Fibroblast of the conjunctiva (primary cell): ENCODE results near the gene SHISA5.

Experiments used
- DNase-seq: peaks from one replicate; pipeline ENCODE4 v3.0.0-alpha.2; 2010; ENCODE audit warnings: low read depth

Gene SHISA5

GRCh38 chr3:48429960-48430707 is 73.8 kb downstream of the SHISA5 start, which contains the start of gene PLXNB1:
Gene PLXNB1, minus strand, starts transcription at chr3:48430086. Its CDS starts 5,475 bp downstream, at chr3:48424611.
- peak; percentile 42 for DNase-seq

GRCh38 chr3:48429317-48429959 is 74.5 kb downstream of the SHISA5 start:
- DNase-seq: no peak

GRCh38 chr3:48428572-48429316 is 75.2 kb downstream of the SHISA5 start:
- DNase-seq: no peak

- no peak for DNase-seq
Measured at GRCh38 chr3:48428088-48428571, 75.8 kb downstream of the SHISA5 start.

GRCh38 chr3:48427630-48427962 is 76.4 kb downstream of the SHISA5 start:
- no peak for DNase-seq

GRCh38 chr3:48426944-48427629 is 76.9 kb downstream of the SHISA5 start:
- DNase-seq: no peak

- no peak for DNase-seq
Measured at GRCh38 chr3:48426401-48426909, 77.5 kb downstream of the SHISA5 start.

GRCh38 chr3:48425281-48425812 is 78.6 kb downstream of the SHISA5 start:
- no peak for DNase-seq

GRCh38 chr3:48423883-48424695 is 79.9 kb downstream of the SHISA5 start:
- no peak for DNase-seq

GRCh38 chr3:48423241-48423882 is 80.6 kb downstream of the SHISA5 start:
- DNase-seq: no peak

- DNase-seq: no peak
Measured at GRCh38 chr3:48422681-48423080, 81.3 kb downstream of the SHISA5 start.

GRCh38 chr3:48422272-48422671 is 81.7 kb downstream of the SHISA5 start:
- DNase-seq: no peak

GRCh38 chr3:48420561-48420960 is 83.4 kb downstream of the SHISA5 start:
- no peak for DNase-seq

GRCh38 chr3:48419597-48419996 is 84.4 kb downstream of the SHISA5 start:
- DNase-seq: no peak

GRCh38 chr3:48419149-48419548 is 84.8 kb downstream of the SHISA5 start:
- no peak for DNase-seq

GRCh38 chr3:48418651-48419050 is 85.3 kb downstream of the SHISA5 start:
- no peak for DNase-seq

- no peak for DNase-seq
Measured at GRCh38 chr3:48418140-48418539, 85.8 kb downstream of the SHISA5 start.
